ENCODE measurements around the gene ZNF827. TPM values are rescaled to one million over a fixed set of nuclear protein-coding genes. Genes with fewer than 3 reads are reported as not detected.

ZNF827 gene
- total and polyA plus RNA-seq, 2 of the 8 experiments (the other 6 are each of a cell fraction or from before 2014, with no cell fraction given), result 25.3 to 26.2 TPM

DNA sequence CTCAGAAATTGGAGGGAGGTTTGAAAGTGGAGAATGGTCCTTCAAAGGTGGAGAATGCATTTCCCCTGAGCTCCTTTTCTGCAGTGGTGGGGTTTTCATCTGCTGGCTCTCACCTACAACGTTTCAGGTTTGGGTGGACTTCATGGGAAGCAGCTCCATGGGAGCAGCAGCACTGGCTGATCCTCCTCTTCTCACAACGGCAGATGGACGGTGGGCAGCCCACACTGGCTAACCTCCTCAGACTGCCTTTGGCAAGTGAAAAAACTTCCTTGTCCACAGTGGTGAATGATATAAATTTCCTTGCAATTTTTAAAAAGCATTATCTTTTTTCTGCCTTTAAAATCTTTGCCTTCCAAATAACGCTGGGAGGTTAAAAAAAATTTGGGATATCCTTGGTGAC lies 93.5 kb downstream of the ZNF827 start:
- Histone ChIP-seq H3K4me3 (ENCODE audit: extremely low read depth in 1 of 4, insufficient read depth in 2 of 4, low read depth in 3 of 4, low read length in 4 of 4) (no peak overlapping the region), H2BK120ac (replicated peaks; ENCODE audit: low read depth, low read length) (no peak overlapping the region), H2BK15ac (ENCODE audit: low read length) (no peak overlapping the region), H3K79me2 (ENCODE audit: control insufficient read depth in 1 of 2, insufficient read depth in 2 of 2, low read length in 2 of 2) (no peaks in the 10 kb centered on the region; a peak in 1 of 4 replicates), H2BK12ac (ENCODE audit: low read depth, low read length) (no peak overlapping the region), H3K4me1 (replicated peaks in 1 of 4; ENCODE audit: control insufficient read depth in 3 of 4, insufficient read depth in 4 of 4, low read length in 3 of 4) (peaks cover 0 to 10% (median 8%) of the 10 kb centered on the region in 4 experiments; a peak in 3 of 7 replicates), H4K5ac (ENCODE audit: insufficient read length, low read depth, low read length) (no peak overlapping the region), H3K36me3 (ENCODE audit: control insufficient read depth in 2 of 4, insufficient read depth in 4 of 4, low read length in 3 of 4) (peaks cover 2 to 43% (median 12%) of the 10 kb centered on the region in 4 experiments; a peak in 6 of 8 replicates), H3K79me1 (ENCODE audit: low read depth, low read length) (no peaks in the 10 kb centered on the region), H3K14ac (ENCODE audit: insufficient read length) (no peak overlapping the region), H4K91ac (replicated peaks; ENCODE audit: insufficient read length, low read length) (no peak overlapping the region), H3K9ac (replicated peaks in 1 of 4; ENCODE audit: extremely low read depth in 1 of 4, low read depth in 3 of 4, low read length in 3 of 4) (no peak overlapping the region), H3K9me3 (ENCODE audit: insufficient read depth in 2 of 2, low read depth in 1 of 2, low read length in 1 of 2) (no peaks in the 10 kb centered on the region), H2AFZ (ENCODE audit: low read length) (no peak overlapping the region), H3K23me2 (ENCODE audit: low read depth, low read length) (no peaks in the 10 kb centered on the region), H4K20me1 (replicated peaks in 1 of 2; ENCODE audit: control insufficient read depth in 1 of 2, insufficient read depth in 2 of 2, low read length in 2 of 2) (no peaks in the 10 kb centered on the region), H2AK5ac (ENCODE audit: low read depth, low read length) (no peak overlapping the region; the same call in 1 of the 2 replicates), H3K27ac (ENCODE audit: low read depth, low read length) (no peak overlapping the region), H3K23ac (ENCODE audit: insufficient read length) (no peak overlapping the region), H3K56ac (replicated peaks; ENCODE audit: insufficient read length, low read depth, low read length) (no peak overlapping the region), H3K27me3 (replicated peaks in 1 of 4; ENCODE audit: control insufficient read depth in 3 of 4, extremely low read depth in 1 of 4, insufficient read depth in 3 of 4, low read length in 3 of 4) (no peaks in the 10 kb centered on the region), H2BK20ac (ENCODE audit: low read length) (no peak overlapping the region), H3K4ac (replicated peaks; ENCODE audit: insufficient read length, low read depth, low read length) (no peak overlapping the region), H4K8ac (ENCODE audit: extremely low read depth, insufficient read depth, low read length) (no peak overlapping the region), H3K4me2 (ENCODE audit: insufficient read depth in 1 of 2, low read depth in 2 of 2, low read length in 2 of 2) (no peak overlapping the region), H2BK5ac (ENCODE audit: low read depth, low read length) (no peak overlapping the region; the same call in 1 of the 2 replicates), H3K18ac (ENCODE audit: extremely low read depth, low read length) (no peak overlapping the region)
- no peak for DNase-seq (ENCODE audit: low read depth in 1 of 2, low spot score in 2 of 2)
- ChIA-PET CTCF (ENCODE audit: partially characterized antibody) (interaction anchor here (0.8 kb wide), 1 partner anchor 11 kb away, joined by 3 read pairs; no protein-coding TSS in a partner anchor), POLR2A (ENCODE audit: partially characterized antibody) (no interaction called here)
- FAIRE-seq, result no peak
- 88% methylated on average over 4 of the region's 4 CpGs; no CpG with 5 or more reads in 1 of the 2 experiments for WGBS, 2 experiments (ENCODE audit: extremely low coverage in 1 of 2, insufficient coverage in 1 of 2, insufficient read length in 1 of 2, insufficient replicate concordance in 2 of 2, low coverage in 1 of 2, low lambda C conversion rate in 2 of 2, missing lambda C conversion rate in 1 of 2)
- no peak for TF ChIP-seq NRF1 (IDR thresholded peaks at IDR 0.05; ENCODE audit: low read depth, low read length)
- TF ChIP-seq POLR2AphosphoS5 (IDR thresholded peaks at IDR 0.05; ENCODE audit: low read depth, low read length), result no peak
- no peak for TF ChIP-seq KDM4A (IDR thresholded peaks at IDR 0.05; ENCODE audit: low read depth, low read length, severe bottlenecking)
- TF ChIP-seq JUN (IDR thresholded peaks at IDR 0.05; ENCODE audit: low read depth, low read length), result no peak
- TF ChIP-seq, protein P1, sequence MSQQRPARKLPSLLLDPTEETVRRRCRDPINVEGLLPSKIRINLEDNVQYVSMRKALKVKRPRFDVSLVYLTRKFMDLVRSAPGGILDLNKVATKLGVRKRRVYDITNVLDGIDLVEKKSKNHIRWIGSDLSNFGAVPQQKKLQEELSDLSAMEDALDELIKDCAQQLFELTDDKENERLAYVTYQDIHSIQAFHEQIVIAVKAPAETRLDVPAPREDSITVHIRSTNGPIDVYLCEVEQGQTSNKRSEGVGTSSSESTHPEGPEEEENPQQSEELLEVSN (IDR thresholded peaks at IDR 0.05), result no peak
- TF ChIP-seq TAF7 (optimal IDR thresholded peaks at IDR 0.05; ENCODE audit: borderline replicate concordance, low read depth, low read length), result no peak

Data from H1 (cell line).